K562 (cell line): ENCODE results near the gene HOXC10. TPM values are rescaled to one million over a fixed set of nuclear protein-coding genes. Genes with fewer than 3 reads are reported as not detected.

Source experiments
- BRF1 ChIP-seq: IDR thresholded peaks from 3 replicates; pipeline ENCODE4 v1.6.1; 2011; ENCODE audit warnings: borderline replicate concordance, mild to moderate bottlenecking; ENCODE audit not compliant: insufficient read length; ENCODE audit errors: extremely low read depth
- BRF2 ChIP-seq: IDR thresholded peaks from 3 replicates; pipeline ENCODE4 v1.6.1; 2011; ENCODE audit warnings: borderline replicate concordance, mild to moderate bottlenecking; ENCODE audit not compliant: insufficient read length, insufficient read depth
- EHMT2 ChIP-seq: fragments of 450-650 bp; IDR thresholded peaks from 2 replicates; pipeline ENCODE4 v1.6.1; 2018; ENCODE audit warnings: antibody characterized with exemption
- FUS ChIP-seq: fragments of 200-400 bp; formaldehyde crosslinking; optimal IDR thresholded peaks from 2 replicates; pipeline ENCODE3; 2017; ENCODE audit warnings: low read depth, low read length
- HCFC1 ChIP-seq: IDR thresholded peaks from 2 replicates; pipeline ENCODE4 v1.6.1; 2012; ENCODE audit warnings: low read depth, low read length, improper control_type of control experiment
- HDAC8 ChIP-seq: fragments of 450-650 bp; IDR thresholded peaks from 2 replicates; pipeline ENCODE4 v1.6.1; 2016; ENCODE audit warnings: mild to moderate bottlenecking, missing genetic modification characterization, moderate library complexity, missing compliant biosample characterization
- KLF13 ChIP-seq: fragments of 450-650 bp; IDR thresholded peaks from 2 replicates; pipeline ENCODE4 v1.6.1; 2016; ENCODE audit warnings: missing genetic modification characterization, low read depth, mild to moderate bottlenecking, missing compliant biosample characterization, moderate library complexity, borderline replicate concordance
- L3MBTL2 ChIP-seq: fragments of 450-650 bp; IDR thresholded peaks from 2 replicates; pipeline ENCODE4 v1.6.1; 2016; ENCODE audit warnings: mild to moderate bottlenecking, moderate library complexity
- MBD1 ChIP-seq: fragments of 250-450 bp; sonication (Bioruptor Pico); IDR thresholded peaks from 2 replicates; pipeline ENCODE4 v1.8.0; 2022; ENCODE audit warnings: inconsistent platforms
- NELFE ChIP-seq: IDR thresholded peaks from 2 replicates; pipeline ENCODE4 v1.6.1; 2011; ENCODE audit warnings: mild to moderate bottlenecking; ENCODE audit not compliant: insufficient read depth, insufficient read length
- NFIC ChIP-seq: fragments of 450-650 bp; IDR thresholded peaks from 2 replicates; pipeline ENCODE4 v1.6.1; 2017; ENCODE audit warnings: mild to moderate bottlenecking, inconsistent platforms
- NR1H2 ChIP-seq: sonication (generic); formaldehyde crosslinking; IDR thresholded peaks from 2 replicates; pipeline ENCODE4 v1.4.0; 2020; ENCODE audit warnings: mild to moderate bottlenecking, missing genetic modification reagents
- RAD21 ChIP-seq, 2 experiments: fragments of 250-450 bp in 1 of 2; fragments of 450-650 bp in 1 of 2; sonication (Bioruptor Pico) in 1 of 2; formaldehyde crosslinking in 1 of 2; IDR thresholded peaks in 1 of 2; conservative IDR thresholded peaks in 1 of 2; 2 replicates each; pipeline versions ENCODE4 v1.4.0 to v1.8.0; 2020 to 2022; ENCODE audit warnings: mild to moderate bottlenecking in 2 of 2, moderate library complexity in 1 of 2
- RBBP5 ChIP-seq: fragments of 200-600 bp; sonication (generic); IDR thresholded peaks from 2 replicates; pipeline ENCODE4 v1.6.1; 2012; ENCODE audit warnings: borderline replicate concordance, mild to moderate bottlenecking, low read length, control low read depth, inconsistent platforms; ENCODE audit not compliant: insufficient read depth, poor library complexity, severe bottlenecking
- RBFOX2 ChIP-seq: fragments of 200-400 bp; formaldehyde crosslinking; IDR thresholded peaks from 2 replicates; pipeline ENCODE4 v1.6.1; 2017; ENCODE audit warnings: low read depth, mild to moderate bottlenecking, low read length, moderate library complexity
- RFX7 ChIP-seq: fragments of 250-450 bp; sonication (Bioruptor Pico); IDR thresholded peaks from 2 replicates; pipeline ENCODE4 v1.5.1; 2021; ENCODE audit warnings: mild to moderate bottlenecking
- SPI1 ChIP-seq: IDR thresholded peaks from 2 replicates; pipeline ENCODE4 v1.6.1; 2011; ENCODE audit warnings: low read depth, low read length, control low read depth, borderline replicate concordance
- STAG1 ChIP-seq: sonication (generic); formaldehyde crosslinking; IDR thresholded peaks from 2 replicates; pipeline ENCODE4 v1.5.0; 2020; ENCODE audit warnings: missing genetic modification reagents, borderline replicate concordance
- STAT5B ChIP-seq: fragments of 250-450 bp; sonication (Bioruptor Pico); IDR thresholded peaks from 2 replicates; pipeline ENCODE4 v1.8.0; 2021; ENCODE audit warnings: mild to moderate bottlenecking, inconsistent platforms
- TEAD1 ChIP-seq, 2 experiments: fragments of 450-650 bp in 1 of 2; sonication (generic) in 1 of 2; formaldehyde crosslinking; IDR thresholded peaks; 2 replicates each; pipeline versions ENCODE4 v1.4.0 to v1.8.0; 2020 to 2022; ENCODE audit warnings: mild to moderate bottlenecking in 2 of 2, missing genetic modification reagents in 1 of 2
- ZEB2 ChIP-seq: fragments of 450-650 bp; IDR thresholded peaks from 2 replicates; pipeline ENCODE4 v1.6.1; 2016
- ZNF592 ChIP-seq: fragments of 450-650 bp; IDR thresholded peaks from 2 replicates; pipeline ENCODE4 v1.6.1; 2017; ENCODE audit warnings: antibody characterized with exemption, mild to moderate bottlenecking
- polyA plus RNA-seq, 8 experiments: library from polyadenylated mRNA; depleted of rRNA in 4 of 8; stranded (reverse) in 5 of 8; unstranded in 3 of 8; fragments of >200 nt; fragmentation: Nextera tagmentation in 2 of 8; fragmentation: Illumina TruSeq in 1 of 8; extraction: Ambion mirVana in 2 of 8; extraction: Trizol in 1 of 8; gene quantifications; 2 replicates each; pipeline versions ENCODE4 v1.2.1 to v1.2.3, GENCODE V29; 2011 to 2014; ENCODE audit warnings: inconsistent platforms in 1 of 8, missing spikeins in 1 of 8
- total RNA-seq, 7 experiments: library from RNA; depleted of rRNA in 6 of 7; stranded (reverse); fragments of >200 nt in 6 of 7; fragmentation: Illumina TruSeq in 2 of 7; extraction: Trizol in 2 of 7; gene quantifications; 2 replicates each; pipeline versions ENCODE4 v1.2.1 to v1.2.3, GENCODE V29; 2011 to 2021; ENCODE audit warnings: low replicate concordance in 1 of 7

HOXC10 gene
- total and polyA plus RNA-seq, 9 of the 15 experiments (the other 6 are each of a cell fraction or from before 2014, with no cell fraction given): 0.13 to 0.77 (median 0.35) TPM; not detected in 2

DNA sequence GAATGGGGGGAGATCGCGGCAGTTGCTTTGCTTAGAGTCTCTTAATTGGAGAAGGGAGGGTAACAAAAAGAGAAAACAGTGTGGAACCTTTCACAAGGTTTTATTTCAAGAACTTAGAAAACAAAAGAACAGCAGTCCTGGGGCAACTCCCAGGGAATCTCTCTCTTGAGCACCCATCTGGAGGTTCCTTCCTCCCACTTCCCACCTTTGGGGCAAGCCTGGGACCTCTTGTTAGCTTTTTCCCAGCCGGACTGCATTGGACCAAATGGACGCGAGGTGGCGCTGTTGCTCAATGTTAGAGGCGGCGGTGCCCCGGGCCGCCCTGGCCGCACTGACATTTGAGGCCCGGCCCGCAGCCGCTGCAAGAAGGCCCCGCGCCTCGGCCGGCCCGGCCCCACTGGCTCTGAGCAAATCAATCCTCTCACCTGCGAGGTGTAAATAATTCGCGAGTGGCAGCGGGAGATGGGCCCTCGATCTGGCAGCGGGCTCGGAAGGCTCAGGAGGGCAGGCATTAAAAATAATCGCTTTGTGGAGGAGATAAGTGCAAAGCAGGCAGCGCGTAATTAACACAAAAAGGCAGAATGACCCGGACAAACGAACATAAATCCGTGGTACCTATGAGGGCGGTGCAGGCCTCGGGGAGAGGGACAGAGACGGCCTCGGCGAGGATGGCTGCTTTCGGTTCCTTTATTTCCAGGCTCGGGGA, 21.1 kb downstream of the HOXC10 start (continued):
- TF ChIP-seq MBD1 (CRISPR knock-in tag) (peak; percentile 91), NELFE (no peak), SPI1 (peak; percentile 70; the same call in 1 of the 2 replicates), RBFOX2 (peak; percentile 46), NR1H2 (CRISPR knock-in tag) (no peak), ZEB2 (no peak), RBBP5 (peak; percentile 30), STAT5B (CRISPR knock-in tag) (no peak), RAD21 (CRISPR knock-in tag; conservative IDR thresholded peaks at IDR 0.05 in 1 of 2, IDR thresholded peaks at IDR 0.05 in 1 of 2) (peak; percentile 96 to 98), TEAD1 (CRISPR knock-in tag; IDR thresholded peaks at IDR 0.05) (0 out of 4 replicates have a peak, but pooled peaks of 1 of the 2 experiments have one; percentile 30), NFIC (no peak), FUS (no peak), KLF13 (no peak), HDAC8 (no peak), STAG1 (CRISPR knock-in tag) (peak; percentile 85), HCFC1 (0 out of 2 replicates have a peak, but pooled peaks have one; percentile 27), RFX7 (CRISPR knock-in tag) (no peak), EHMT2 (no peak), BRF1 (no peak), ZNF592 (peak; percentile 23; the same call in 1 of the 2 replicates), BRF2 (no peak), L3MBTL2 (peak; percentile 67)
